Testis (tissue), 2 donors: ENCODE data around the gene CES2.
"Not testable (repeated sequence)": the region's sequence is repeated elsewhere in the genome, so short reads cannot be mapped to it uniquely, and the experiment has no call there.

Source experiments
- CTCF ChIP-seq, 3 experiments: fragments of 450-650 bp in 2 of 3; fragments of 200-600 bp in 1 of 3; sonication (generic) in 1 of 3; IDR thresholded peaks; one replicate each; pipeline ENCODE4 v1.5.1; 2016 to 2019; ENCODE audit warnings: antibody characterized with exemption in 3 of 3, mild to moderate bottlenecking in 2 of 3, moderate library complexity in 1 of 3
- POLR2A ChIP-seq: fragments of 450-650 bp; IDR thresholded peaks from one replicate; pipeline ENCODE4 v1.6.1; 2017; ENCODE audit warnings: antibody characterized with exemption, mild to moderate bottlenecking, moderate library complexity

DNA sequence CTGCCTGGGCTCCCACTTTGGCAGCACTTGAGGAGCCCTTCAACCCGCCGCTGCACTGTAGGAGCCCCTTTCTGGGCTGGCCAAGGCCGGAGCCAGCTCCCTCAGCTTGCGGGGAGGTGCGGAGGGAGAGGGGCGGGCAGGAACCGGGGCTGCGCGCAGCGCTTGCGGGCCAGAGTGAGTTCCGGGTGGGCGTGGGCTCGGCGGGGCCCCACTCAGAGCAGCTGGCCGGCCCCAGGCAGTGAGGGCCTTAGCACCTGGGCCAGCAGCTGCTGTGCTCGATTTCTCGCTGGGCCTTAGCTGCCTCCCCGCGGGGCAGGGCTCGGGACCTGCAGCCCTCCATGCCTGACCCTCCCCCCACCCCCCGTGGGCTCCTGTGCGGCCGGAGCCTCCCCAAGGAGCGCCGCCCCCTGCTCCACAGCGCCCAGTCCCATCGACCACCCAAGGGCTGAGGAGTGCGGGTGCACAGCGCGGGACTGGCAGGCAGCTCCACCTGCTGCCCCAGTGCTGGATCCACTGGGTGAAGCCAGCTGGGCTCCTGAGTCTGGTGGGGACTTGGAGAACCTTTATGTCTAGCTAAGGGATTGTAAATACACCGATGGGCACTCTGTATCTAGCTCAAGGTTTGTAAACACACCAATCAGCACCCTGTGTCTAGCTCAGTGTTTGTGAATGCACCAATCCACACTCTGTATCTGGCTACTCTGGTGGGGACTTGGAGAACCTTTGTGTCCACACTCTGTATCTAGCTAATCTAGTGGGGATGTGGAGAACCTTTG lies 39.0 kb downstream of the CES2 start:
- not testable (repeated sequence) for TF ChIP-seq CTCF (IDR thresholded peaks at IDR 0.05); POLR2A
